GM21619 (cell line): ENCODE measurements around the gene FILIP1.
"Not testable (repeated sequence)": the region's sequence is repeated elsewhere in the genome, so short reads cannot be mapped to it uniquely, and the experiment has no call there.

Source experiments
- ATAC-seq: cut with Tn5 transposase; IDR thresholded peaks from one replicate; pipeline ENCODE4 v1.9.1; 2021; ENCODE audit not compliant: unreplicated experiment

FILIP1 gene

GRCh38 chr6:75421316-75422023, 72.1 kb downstream of the FILIP1 start:
- ATAC-seq, result no peak

- no peak for ATAC-seq
Observed at GRCh38 chr6:75419980-75420379, 73.6 kb downstream of the FILIP1 start.

GRCh38 chr6:75419416-75419815, 74.2 kb downstream of the FILIP1 start:
- no peak for ATAC-seq

GRCh38 chr6:75418233-75418632, 75.4 kb downstream of the FILIP1 start:
- ATAC-seq, result peak; percentile 97

GRCh38 chr6:75416443-75416842, 77.2 kb downstream of the FILIP1 start:
- ATAC-seq, result no peak

- ATAC-seq, result no peak
Observed at GRCh38 chr6:75415804-75416203, 77.8 kb downstream of the FILIP1 start.

GRCh38 chr6:75414445-75415021, 79.1 kb downstream of the FILIP1 start:
- no peak for ATAC-seq

- ATAC-seq, result no peak
Observed at GRCh38 chr6:75412969-75413662, 80.5 kb downstream of the FILIP1 start.

- not testable (repeated sequence) for ATAC-seq
Observed at GRCh38 chr6:75410564-75410963, 83.0 kb downstream of the FILIP1 start.

GRCh38 chr6:75409928-75410327, 83.7 kb downstream of the FILIP1 start:
- no peak for ATAC-seq

GRCh38 chr6:75409286-75409685, 84.3 kb downstream of the FILIP1 start:
- no peak for ATAC-seq

- no peak for ATAC-seq
Observed at GRCh38 chr6:75403563-75404080, 90.0 kb downstream of the FILIP1 start.

GRCh38 chr6:75402296-75402695, 91.3 kb downstream of the FILIP1 start:
- ATAC-seq, result peak; percentile 64

- ATAC-seq, result no peak
Observed at GRCh38 chr6:75397656-75398465, 95.7 kb downstream of the FILIP1 start.

GRCh38 chr6:75397171-75397570, 96.4 kb downstream of the FILIP1 start:
- no peak for ATAC-seq

GRCh38 chr6:75396005-75396800, 97.4 kb downstream of the FILIP1 start:
- ATAC-seq, result no peak

GRCh38 chr6:75393806-75394205, 99.8 kb downstream of the FILIP1 start:
- ATAC-seq, result no peak

GRCh38 chr6:75391276-75391675, 102.3 kb downstream of the FILIP1 start:
- ATAC-seq, result no peak

- ATAC-seq, result no peak
Observed at GRCh38 chr6:75386050-75386770, 107.4 kb downstream of the FILIP1 start.

GRCh38 chr6:75384116-75384515, 109.5 kb downstream of the FILIP1 start:
- ATAC-seq, result no peak
